AG04449 (cell line): ENCODE measurements around the gene COPS9.

Experiments
- CTCF ChIA-PET: fragments of 350-600 bp; formaldehyde crosslinking; extraction: SDS; loops from one replicate; lab custom pipeline; 2021; ENCODE audit warnings: antibody characterized with exemption; lab: Yijun Ruan, JAX
- POLR2A ChIA-PET: fragments of 400-600, 350-600 bp; formaldehyde crosslinking; extraction: SDS; loops from one replicate; lab custom pipeline; 2020; ENCODE audit warnings: antibody characterized with exemption, inconsistent platforms; lab: Yijun Ruan, JAX
- DNase-seq: peaks from one replicate; pipeline ENCODE4 v3.0.0-alpha.2; 2010; ENCODE audit warnings: low read depth, low spot score
- H3K4me3 ChIP-seq: 2 replicates; pipeline ENCODE4 v1.5.1; 2011; ENCODE audit warnings: low read depth, mild to moderate bottlenecking, control low read depth, low read length
- CTCF ChIP-seq: IDR thresholded peaks from one replicate; pipeline ENCODE4 v1.5.1; 2011; ENCODE audit warnings: mild to moderate bottlenecking, moderate library complexity, low read length, control low read depth, inconsistent platforms; ENCODE audit not compliant: insufficient read depth; ENCODE audit errors: missing control alignments

The COPS9 gene

GRCh38 chr2:240162939-240163714 is 27.0 kb upstream of the COPS9 start:
- CTCF ChIA-PET, result interaction anchor here (1.0 to 1.2 kb wide), 2 partner anchors 12 to 13 kb away, joined by 3 read pairs; no protein-coding TSS in a partner anchor

GRCh38 chr2:240162531-240162930 is 26.4 kb upstream of the COPS9 start:
- H3K4me3 ChIP-seq, result no peak overlapping the region
- ChIA-PET CTCF (interaction anchor here (1.0 to 1.2 kb wide), 2 partner anchors 11 to 12 kb away, joined by 3 read pairs; no protein-coding TSS in a partner anchor), POLR2A (no interaction called here)
- DNase-seq, result no peak
- TF ChIP-seq CTCF, result no peak

More at GRCh38 chr2:240162939-240163714, 27.0 kb upstream of the COPS9 start:
- POLR2A ChIA-PET, result no interaction called here
- no peak overlapping the region for H3K4me3 ChIP-seq
- DNase-seq, result no peak
- no peak for TF ChIP-seq CTCF

DNA sequence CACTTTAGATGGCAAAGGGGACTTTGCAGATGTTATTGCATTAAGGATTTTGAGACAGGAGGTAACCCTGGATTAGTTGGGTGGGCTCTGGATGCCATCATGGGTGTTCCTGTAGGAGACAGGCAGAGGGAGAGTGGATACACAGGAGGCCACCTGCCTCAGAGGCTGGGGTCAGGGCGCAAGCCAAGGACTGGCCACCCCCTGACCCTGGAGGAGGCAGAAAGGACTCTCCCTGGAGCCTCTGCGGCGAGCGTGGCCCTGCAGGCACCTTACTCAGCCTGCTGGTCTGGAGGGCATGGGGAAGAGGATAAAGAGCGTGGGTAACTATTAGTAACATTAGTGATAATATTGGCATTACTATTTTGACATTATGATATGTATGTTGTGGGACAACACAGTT is 25.9 kb upstream of the COPS9 start:
- no peak overlapping the region for H3K4me3 ChIP-seq
- CTCF ChIA-PET, result interaction anchor here (1.0 kb wide), 1 partner anchor 12 kb away, joined by 3 read pairs; no protein-coding TSS in a partner anchor
- no peak for TF ChIP-seq CTCF
- no peak for DNase-seq
- POLR2A ChIA-PET, result no interaction called here

DNA sequence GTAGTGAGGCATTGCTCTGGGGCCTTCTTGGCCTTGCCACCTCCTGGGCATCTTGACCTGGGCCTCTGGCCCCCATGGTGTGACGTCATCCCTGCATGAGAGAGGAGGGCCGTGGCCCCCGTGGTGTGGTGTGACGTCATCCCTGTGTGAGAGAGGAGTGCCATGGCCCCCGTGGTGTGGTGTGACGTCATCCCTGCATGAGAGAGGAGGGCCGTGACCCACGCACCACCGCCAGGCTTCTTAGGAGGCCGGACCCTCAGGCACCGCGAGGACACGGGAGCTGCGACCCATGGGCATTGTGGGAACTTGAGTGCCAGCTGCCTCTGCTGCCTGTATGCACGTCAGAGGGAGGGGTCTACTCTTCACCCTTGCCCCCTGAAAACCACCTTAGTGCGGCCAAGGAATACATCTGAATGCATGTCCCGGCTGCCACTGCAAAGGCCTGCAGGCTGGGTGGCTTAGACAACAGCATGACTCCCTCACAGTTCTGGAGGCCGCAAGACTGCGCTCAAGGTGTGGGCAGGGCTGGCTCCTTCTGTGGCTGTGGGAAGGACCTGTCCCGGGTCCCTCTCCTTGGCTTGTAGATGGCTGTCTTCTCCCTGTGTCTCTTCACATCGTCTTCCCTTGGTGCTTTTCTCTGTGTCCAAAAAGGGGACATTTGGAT is 25.1 kb upstream of the COPS9 start:
- ChIA-PET POLR2A (no interaction called here), CTCF (interaction anchor here (1.0 kb wide), 1 partner anchor 11 kb away, joined by 3 read pairs; no protein-coding TSS in a partner anchor)
- no peak for TF ChIP-seq CTCF
- H3K4me3 ChIP-seq, result no peak overlapping the region
- DNase-seq, result no peak

GRCh38 chr2:240160291-240161086 is 24.4 kb upstream of the COPS9 start:
- no peak for DNase-seq
- no peak for TF ChIP-seq CTCF
- POLR2A ChIA-PET, result no interaction called here
- CTCF ChIA-PET, result interaction anchor here (1.0 to 1.6 kb wide), 3 partner anchors 10 to 18 kb away, joined by 3 to 5 read pairs (median 4); no protein-coding TSS in a partner anchor
- H3K4me3 ChIP-seq, result no peak overlapping the region
